Measurements from ENCODE around the gene BUD23.

The BUD23 gene

GRCh38 chr7:73740771-73741170, 57.4 kb downstream of the BUD23 start:
- TF ChIP-seq POLR2A (IDR thresholded peaks at IDR 0.05; ENCODE audit: low read depth, low read length), result no peak
- no peak for TF ChIP-seq POLR2AphosphoS5 (IDR thresholded peaks at IDR 0.05; ENCODE audit: low read depth, low read length)
- no peak for TF ChIP-seq TAF1 (IDR thresholded peaks at IDR 0.05; ENCODE audit: borderline replicate concordance, low read depth, low read length)
- no peak for DNase-seq (ENCODE audit: insufficient read length)
- no peak for FAIRE-seq

- TF ChIP-seq POLR2AphosphoS5 (IDR thresholded peaks at IDR 0.05; ENCODE audit: low read depth, low read length), result no peak
- TF ChIP-seq POLR2A (IDR thresholded peaks at IDR 0.05; ENCODE audit: low read depth, low read length), result no peak
- no peak for TF ChIP-seq TAF1 (IDR thresholded peaks at IDR 0.05; ENCODE audit: borderline replicate concordance, low read depth, low read length)
- FAIRE-seq (no peak), DNase-seq (ENCODE audit: insufficient read length) (no peak)
These were observed 58.2 kb downstream of the BUD23 start for GRCh38 chr7:73741600-73741999.

- DNase-seq (ENCODE audit: insufficient read length) (no peak), FAIRE-seq (no peak)
- TF ChIP-seq POLR2A (IDR thresholded peaks at IDR 0.05; ENCODE audit: low read depth, low read length) (no peak), TAF1 (IDR thresholded peaks at IDR 0.05; ENCODE audit: borderline replicate concordance, low read depth, low read length) (no peak), POLR2AphosphoS5 (IDR thresholded peaks at IDR 0.05; ENCODE audit: low read depth, low read length) (no peak)
These were observed 58.9 kb downstream of the BUD23 start for GRCh38 chr7:73742338-73742752.

DNA sequence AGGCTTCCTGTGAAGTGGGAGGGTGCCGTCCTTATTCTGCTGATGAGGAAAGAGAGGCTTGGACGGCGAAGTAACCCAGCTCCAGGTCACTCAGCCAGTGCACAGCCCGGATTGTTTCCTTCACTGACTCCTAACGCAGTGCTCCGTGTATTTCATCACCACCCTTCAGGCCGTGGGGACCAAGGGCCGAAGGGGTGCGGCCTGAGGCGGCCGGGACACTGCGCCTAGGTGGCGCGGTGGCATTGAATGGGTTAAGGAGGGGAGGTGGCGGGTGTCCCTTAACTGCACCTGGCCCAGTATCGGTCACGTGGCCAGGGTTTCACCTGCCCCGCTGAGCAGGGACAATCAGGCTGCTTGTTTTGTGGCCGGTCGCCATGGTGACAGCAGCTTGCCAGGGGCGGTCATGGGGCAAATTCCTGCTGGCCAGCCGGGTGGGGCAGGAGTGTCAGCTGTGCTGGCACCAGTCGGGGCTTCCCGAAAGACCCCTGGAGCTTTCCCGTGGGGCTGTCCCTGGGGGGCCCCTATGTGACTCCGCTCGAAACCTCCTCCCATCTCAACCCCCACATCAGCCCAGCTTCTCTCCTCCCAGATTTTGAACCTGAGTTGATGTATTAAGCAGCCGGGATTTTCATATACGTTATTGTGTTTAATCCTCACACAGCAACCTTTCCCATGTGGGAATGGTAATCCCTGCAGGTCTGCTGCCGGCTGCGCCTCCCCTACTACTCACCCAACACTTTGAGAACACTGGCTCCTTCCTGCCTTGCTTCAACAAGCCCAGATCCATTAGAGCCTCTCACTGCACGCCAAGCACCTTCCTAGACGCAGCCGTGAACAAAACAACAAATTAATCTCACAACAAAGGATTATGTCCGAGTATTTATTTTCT, 59.6 kb downstream of the BUD23 start:
- DNase-seq (ENCODE audit: insufficient read length), result no peak
- TF ChIP-seq POLR2A (IDR thresholded peaks at IDR 0.05; ENCODE audit: low read depth, low read length) (no peak), TAF1 (IDR thresholded peaks at IDR 0.05; ENCODE audit: borderline replicate concordance, low read depth, low read length) (no peak), POLR2AphosphoS5 (IDR thresholded peaks at IDR 0.05; ENCODE audit: low read depth, low read length) (no peak)
- FAIRE-seq, result no peak

GRCh38 chr7:73746378-73746777, 63.0 kb downstream of the BUD23 start:
- no peak for TF ChIP-seq POLR2A (IDR thresholded peaks at IDR 0.05; ENCODE audit: low read depth, low read length)
- TF ChIP-seq POLR2AphosphoS5 (IDR thresholded peaks at IDR 0.05; ENCODE audit: low read depth, low read length), result no peak
- no peak for TF ChIP-seq TAF1 (IDR thresholded peaks at IDR 0.05; ENCODE audit: borderline replicate concordance, low read depth, low read length)
- no peak for DNase-seq (ENCODE audit: insufficient read length)
- FAIRE-seq, result no peak

Data from GM12892 (cell line).